Testis (tissue), 3 donors: ENCODE data around the gene SCARB2. TPM values are rescaled to one million over a fixed set of nuclear protein-coding genes. Genes with fewer than 3 reads are reported as not detected.
A peak's percentile ranks its signal among the peaks of the same experiment; 100 is the strongest.

ENCODE experiments used
- DNase-seq: peaks from one replicate; pipeline ENCODE4 v3.0.0-alpha.2; 2019
- H3K27ac ChIP-seq, 2 donors: fragments of 200-600 bp; sonication (generic); one replicate each; pipeline ENCODE4 v1.5.1; 2019
- H3K27me3 ChIP-seq: fragments of 200-600 bp; sonication (generic); one replicate; pipeline ENCODE4 v1.5.1; 2019
- H3K36me3 ChIP-seq: fragments of 200-600 bp; sonication (generic); one replicate; pipeline ENCODE4 v1.5.1; 2017; ENCODE audit warnings: low read depth; ENCODE audit errors: missing control alignments
- H3K4me1 ChIP-seq: fragments of 200-600 bp; sonication (generic); one replicate; pipeline ENCODE4 v1.5.1; 2019
- H3K4me3 ChIP-seq, 2 donors: fragments of 200-600 bp; sonication (generic); one replicate each; pipeline ENCODE4 v1.5.1; 2017 to 2019
- H3K9me3 ChIP-seq: fragments of 200-600 bp; sonication (generic); one replicate; pipeline ENCODE4 v1.5.1; 2017
- POLR2A ChIP-seq: fragments of 450-650 bp; IDR thresholded peaks from one replicate; pipeline ENCODE4 v1.6.1; 2017; ENCODE audit warnings: antibody characterized with exemption, mild to moderate bottlenecking, moderate library complexity
- WGBS, 2 donors: methylation state at CpG; one replicate each; pipeline ENCODE4 v1.1.5; 2018; 5-methylcytosine and 5-hydroxymethylcytosine counted together
- intact Hi-C: fragments of 100-400 bp; cut with DNase I; formaldehyde crosslinking; loops from one replicate; pipeline ENCODE4 v1.15.1; 2023; ENCODE audit warnings: low total_unique reads
- polyA plus RNA-seq: library from polyadenylated mRNA; stranded (reverse); fragments of 350-450 nt; fragmentation: Illumina TruSeq; extraction: RNeasy Lipid Tissue Mini Kit (QIAGEN cat#74804); gene quantifications from one replicate; pipeline ENCODE4 v1.2.3, GENCODE V29; 2014; ENCODE audit warnings: low read depth, low replicate concordance; ENCODE audit not compliant: insufficient read depth
- total RNA-seq, 2 donors: library from RNA; depleted of rRNA; stranded (reverse); fragments of >200 nt; gene quantifications; one replicate each; pipeline ENCODE4 v1.2.3, GENCODE V29; 2016
- TF ChIP-seq, protein P1 (sequence below), 3 experiments: fragments of 450-650 bp in 2 of 3; fragments of 200-600 bp in 1 of 3; sonication (generic) in 1 of 3; IDR thresholded peaks; one replicate each; pipeline ENCODE4 v1.5.1; 2016 to 2019; ENCODE audit warnings: antibody characterized with exemption in 3 of 3, mild to moderate bottlenecking in 2 of 3, moderate library complexity in 1 of 3

SCARB2 gene
- total and polyA plus RNA-seq, 3 donors from 2014 or later: 79.0 to 115 (median 115) TPM

DNA sequence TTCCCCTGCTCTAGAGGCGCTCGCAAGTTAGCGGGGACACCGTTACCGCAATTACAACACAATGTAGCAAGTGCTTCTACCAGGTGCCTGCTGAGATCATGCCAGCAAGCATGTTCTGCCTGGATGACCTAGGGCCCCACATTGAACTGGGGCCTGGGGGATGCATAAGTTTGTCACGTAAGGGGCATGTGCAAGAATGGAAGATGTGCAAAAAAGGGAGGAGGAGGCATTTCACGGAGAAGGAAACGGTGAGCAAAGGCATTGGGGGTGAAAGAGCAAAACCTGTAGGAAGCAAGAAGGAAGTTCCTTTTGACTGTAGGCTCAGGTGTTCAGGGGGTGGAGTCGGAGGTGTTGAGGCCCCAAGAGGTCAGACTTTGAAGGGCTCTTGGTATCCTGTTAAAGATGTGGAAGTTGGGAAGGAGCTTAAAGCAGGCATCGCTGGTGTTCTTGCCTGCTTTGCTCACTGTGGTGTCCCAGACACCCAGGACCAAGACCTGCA, 602 bp upstream of the SCARB2 start:
- peak overlapping the region; percentile 95 to 97 for H3K27ac ChIP-seq
- no peaks in the 10 kb centered on the region for H3K36me3 ChIP-seq
- no peaks in the 10 kb centered on the region for H3K27me3 ChIP-seq
- H3K9me3 ChIP-seq: no peaks in the 10 kb centered on the region
- DNase-seq: no peak
- peaks cover 25% of the 10 kb centered on the region for H3K4me1 ChIP-seq
- WGBS, 2 donors: 8 to 10% methylated on average over 5 to 10 of the region's 10 CpGs
- peak overlapping the region; percentile 85 to 90 for H3K4me3 ChIP-seq
- intact Hi-C loops: no loop called here
- TF ChIP-seq, protein P1, sequence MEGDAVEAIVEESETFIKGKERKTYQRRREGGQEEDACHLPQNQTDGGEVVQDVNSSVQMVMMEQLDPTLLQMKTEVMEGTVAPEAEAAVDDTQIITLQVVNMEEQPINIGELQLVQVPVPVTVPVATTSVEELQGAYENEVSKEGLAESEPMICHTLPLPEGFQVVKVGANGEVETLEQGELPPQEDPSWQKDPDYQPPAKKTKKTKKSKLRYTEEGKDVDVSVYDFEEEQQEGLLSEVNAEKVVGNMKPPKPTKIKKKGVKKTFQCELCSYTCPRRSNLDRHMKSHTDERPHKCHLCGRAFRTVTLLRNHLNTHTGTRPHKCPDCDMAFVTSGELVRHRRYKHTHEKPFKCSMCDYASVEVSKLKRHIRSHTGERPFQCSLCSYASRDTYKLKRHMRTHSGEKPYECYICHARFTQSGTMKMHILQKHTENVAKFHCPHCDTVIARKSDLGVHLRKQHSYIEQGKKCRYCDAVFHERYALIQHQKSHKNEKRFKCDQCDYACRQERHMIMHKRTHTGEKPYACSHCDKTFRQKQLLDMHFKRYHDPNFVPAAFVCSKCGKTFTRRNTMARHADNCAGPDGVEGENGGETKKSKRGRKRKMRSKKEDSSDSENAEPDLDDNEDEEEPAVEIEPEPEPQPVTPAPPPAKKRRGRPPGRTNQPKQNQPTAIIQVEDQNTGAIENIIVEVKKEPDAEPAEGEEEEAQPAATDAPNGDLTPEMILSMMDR (IDR thresholded peaks at IDR 0.05): no peak
- no peak for TF ChIP-seq POLR2A

DNA sequence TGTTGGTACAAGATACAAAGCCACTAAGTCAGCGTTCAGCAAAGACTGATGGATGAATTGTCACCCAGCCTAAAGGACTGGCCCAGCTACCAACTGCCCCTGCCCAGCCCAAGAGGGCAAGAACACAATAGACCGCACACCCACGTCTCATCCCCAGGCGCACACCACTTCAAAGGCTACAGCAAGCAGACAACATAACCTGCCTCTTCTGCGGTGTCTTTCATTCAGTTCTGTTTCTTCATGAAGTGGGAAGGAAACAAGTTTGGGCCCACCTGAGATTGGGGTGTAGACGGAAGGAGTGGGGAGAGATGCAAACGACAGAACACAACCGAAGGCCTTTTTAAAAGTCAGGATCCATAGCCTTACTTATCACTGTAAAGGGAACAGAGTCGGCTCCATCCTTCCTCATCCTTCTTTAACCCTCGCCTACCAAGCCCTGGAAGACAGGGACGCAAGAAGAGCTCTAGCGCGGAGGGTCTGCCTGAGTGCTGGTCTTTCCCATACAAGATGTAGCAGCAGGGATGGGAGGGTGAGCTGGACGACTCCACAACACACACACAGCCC, 691 bp downstream of the SCARB2 start:
- peak overlapping the region; percentile 95 to 97 for H3K27ac ChIP-seq
- peak; percentile 44 for DNase-seq
- no peaks in the 10 kb centered on the region for H3K36me3 ChIP-seq
- WGBS, 2 donors: 0% methylated on average over 13 to 14 of the region's 14 CpGs
- peaks cover 33% of the 10 kb centered on the region for H3K4me1 ChIP-seq
- intact Hi-C loops: no loop called here
- no peaks in the 10 kb centered on the region for H3K9me3 ChIP-seq
- no peak for TF ChIP-seq POLR2A
- TF ChIP-seq, protein P1 (IDR thresholded peaks at IDR 0.05): no peak
- H3K4me3 ChIP-seq: peak overlapping the region; percentile 85 to 90
- no peaks in the 10 kb centered on the region for H3K27me3 ChIP-seq

DNA sequence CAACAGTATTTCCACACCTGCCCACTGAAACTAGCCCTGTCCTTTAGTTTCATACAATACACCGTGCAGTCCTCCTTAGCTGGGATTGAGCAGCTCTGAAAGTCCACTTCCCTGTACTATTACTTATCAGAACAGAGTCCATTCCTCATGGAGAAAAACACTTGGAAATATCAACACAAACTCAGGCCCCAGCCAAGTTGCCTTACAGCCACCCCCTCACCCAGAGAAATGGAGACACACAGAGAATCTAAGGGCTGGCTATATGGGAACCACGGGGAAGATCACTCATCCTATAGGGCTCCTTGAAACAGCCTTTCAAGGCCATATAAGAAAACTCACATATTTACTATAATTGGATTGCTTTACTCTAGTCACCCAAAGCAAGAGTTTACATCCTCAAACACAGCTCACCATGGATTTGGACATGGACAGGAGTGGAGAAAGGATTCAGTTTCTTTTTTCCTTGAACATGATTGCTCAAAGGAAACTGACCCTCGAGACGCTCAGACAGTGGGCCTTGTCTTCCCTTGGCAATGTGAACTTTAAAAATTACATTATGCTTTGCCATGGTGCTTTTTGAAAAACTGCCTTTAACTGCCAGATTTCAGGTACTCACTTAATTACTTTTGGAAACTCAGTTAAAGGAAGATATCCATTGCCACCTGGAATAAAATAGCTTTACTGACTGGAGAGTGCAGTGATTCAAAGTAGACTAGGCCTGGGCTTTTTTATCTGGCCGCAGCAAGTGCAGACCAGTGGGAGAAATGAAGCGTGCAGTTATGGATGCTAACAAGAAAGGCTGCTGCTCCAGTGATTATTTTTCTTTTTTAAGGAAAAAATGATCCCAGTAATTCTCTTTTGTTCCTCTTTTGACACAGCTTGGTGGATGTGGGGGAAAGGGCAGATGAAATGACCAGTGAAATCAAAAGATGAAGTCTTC, 1.6 kb downstream of the SCARB2 start:
- 8 to 23% methylated on average over 6 of the region's 6 CpGs for WGBS, 2 donors
- Histone ChIP-seq H3K4me1 (peaks cover 33% of the 10 kb centered on the region), H3K4me3 (peak overlapping the region; percentile 85 to 90), H3K9me3 (no peaks in the 10 kb centered on the region), H3K27ac (peak overlapping the region; percentile 95 to 97), H3K27me3 (no peaks in the 10 kb centered on the region), H3K36me3 (no peaks in the 10 kb centered on the region)
- intact Hi-C loops: no loop called here
- no peak for DNase-seq
- no peak for TF ChIP-seq POLR2A

DNA sequence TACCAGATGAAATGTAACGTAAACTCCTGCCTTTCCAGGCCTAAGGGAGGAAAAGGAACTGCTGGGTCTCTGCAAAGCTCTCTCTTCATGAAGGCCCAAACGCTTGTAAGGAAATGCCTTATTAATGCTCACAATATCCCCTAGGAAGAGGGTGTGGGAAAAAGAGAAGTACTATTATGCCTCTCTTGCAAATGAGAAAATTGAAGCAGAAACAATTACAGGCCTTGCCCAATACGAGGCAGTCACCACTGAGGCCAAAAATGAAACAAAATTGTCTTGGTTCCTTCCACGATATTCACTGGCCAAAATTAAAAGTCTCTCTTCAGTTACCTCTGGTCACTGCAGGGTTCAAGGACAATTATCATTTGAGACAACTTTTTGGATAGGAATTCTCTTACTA, 3.2 kb downstream of the SCARB2 start:
- H3K4me1 ChIP-seq: peaks cover 33% of the 10 kb centered on the region
- H3K4me3 ChIP-seq: no peak overlapping the region
- intact Hi-C loops: no loop called here
- no peak for TF ChIP-seq POLR2A
- TF ChIP-seq, protein P1 (IDR thresholded peaks at IDR 0.05): no peak
- H3K9me3 ChIP-seq: no peaks in the 10 kb centered on the region
- peak overlapping the region; percentile 18 to 77 for H3K27ac ChIP-seq
- H3K27me3 ChIP-seq: no peaks in the 10 kb centered on the region
- WGBS, 2 donors: 37 to 55% methylated on average over 4 of the region's 4 CpGs
- H3K36me3 ChIP-seq: no peaks in the 10 kb centered on the region
- no peak for DNase-seq

DNA sequence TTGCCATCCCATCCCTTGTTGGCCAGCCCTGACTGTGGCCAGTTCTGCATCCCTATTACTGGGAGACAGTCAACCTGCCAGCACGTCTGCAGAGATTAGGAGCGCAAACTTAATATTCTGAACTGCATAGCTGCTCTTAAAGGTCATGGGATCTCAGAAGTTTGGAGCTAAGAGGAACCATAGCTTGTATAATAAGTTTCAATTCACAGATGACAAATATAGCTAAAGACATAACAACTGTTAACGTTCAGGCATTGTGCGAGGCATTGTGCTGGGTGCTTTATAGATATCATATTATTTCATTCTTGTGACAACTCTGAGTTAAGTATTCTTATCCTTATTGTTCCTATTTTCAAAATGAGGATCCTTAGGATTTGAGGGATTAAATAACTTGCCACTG, 3.7 kb downstream of the SCARB2 start:
- intact Hi-C loops: no loop called here
- WGBS, 2 donors: 71 to 77% methylated on average over 4 of the region's 4 CpGs
- no peak for DNase-seq
- TF ChIP-seq, protein P1 (IDR thresholded peaks at IDR 0.05): no peak
- TF ChIP-seq POLR2A: no peak
- Histone ChIP-seq H3K27ac (peak overlapping the region; percentile 18 to 77), H3K4me1 (peaks cover 33% of the 10 kb centered on the region), H3K36me3 (no peaks in the 10 kb centered on the region), H3K4me3 (no peak overlapping the region), H3K9me3 (no peaks in the 10 kb centered on the region), H3K27me3 (no peaks in the 10 kb centered on the region)
